T-helper 22 cell (primary cell): ENCODE measurements around the gene FYCO1.
A peak's percentile ranks its signal among the peaks of the same experiment; 100 is the strongest.

Experiments
- DNase-seq: peaks from one replicate; pipeline ENCODE4 v3.0.0-alpha.2; 2020; ENCODE audit warnings: low read depth

The FYCO1 gene

DNA sequence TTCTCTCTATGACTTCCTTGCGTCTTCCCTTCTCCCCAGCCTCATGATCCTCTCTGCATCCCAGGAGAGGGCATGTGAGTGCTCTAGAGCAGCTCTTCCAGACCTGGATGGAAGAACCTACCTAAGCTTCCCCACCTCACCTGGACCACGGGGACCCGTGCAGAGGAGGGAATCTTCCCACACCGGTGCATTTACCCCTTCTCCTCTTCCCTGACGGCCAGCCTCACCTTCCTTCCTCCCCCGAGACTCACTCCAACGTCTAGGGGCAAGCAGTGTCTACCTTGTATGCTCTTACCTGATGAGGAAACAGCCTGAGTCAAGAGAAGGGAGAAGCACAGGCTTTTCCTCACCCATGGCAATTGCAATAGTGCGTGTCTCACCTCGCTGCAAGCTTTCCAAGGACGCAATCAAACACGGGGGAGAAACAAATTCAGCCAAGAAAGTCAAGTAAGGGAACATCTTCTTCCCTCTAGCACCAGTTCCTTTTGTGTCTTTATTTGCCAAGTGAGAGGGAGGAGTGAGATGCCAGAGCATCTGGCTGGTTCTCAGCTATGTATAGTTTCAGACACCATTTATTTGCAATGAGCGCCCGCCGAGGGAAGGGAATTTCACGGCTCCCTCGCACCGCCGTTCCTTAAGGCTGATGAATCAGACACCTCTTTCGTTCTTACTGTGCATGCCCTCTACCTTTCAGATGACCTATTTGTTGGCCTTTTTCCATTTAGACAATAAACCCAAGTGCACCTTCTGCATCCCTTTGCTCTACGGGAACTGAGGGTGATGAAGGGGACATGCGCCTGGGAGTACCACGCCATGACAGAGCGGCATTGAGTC, 111.0 kb downstream of the FYCO1 start:
- no peak for DNase-seq

DNA sequence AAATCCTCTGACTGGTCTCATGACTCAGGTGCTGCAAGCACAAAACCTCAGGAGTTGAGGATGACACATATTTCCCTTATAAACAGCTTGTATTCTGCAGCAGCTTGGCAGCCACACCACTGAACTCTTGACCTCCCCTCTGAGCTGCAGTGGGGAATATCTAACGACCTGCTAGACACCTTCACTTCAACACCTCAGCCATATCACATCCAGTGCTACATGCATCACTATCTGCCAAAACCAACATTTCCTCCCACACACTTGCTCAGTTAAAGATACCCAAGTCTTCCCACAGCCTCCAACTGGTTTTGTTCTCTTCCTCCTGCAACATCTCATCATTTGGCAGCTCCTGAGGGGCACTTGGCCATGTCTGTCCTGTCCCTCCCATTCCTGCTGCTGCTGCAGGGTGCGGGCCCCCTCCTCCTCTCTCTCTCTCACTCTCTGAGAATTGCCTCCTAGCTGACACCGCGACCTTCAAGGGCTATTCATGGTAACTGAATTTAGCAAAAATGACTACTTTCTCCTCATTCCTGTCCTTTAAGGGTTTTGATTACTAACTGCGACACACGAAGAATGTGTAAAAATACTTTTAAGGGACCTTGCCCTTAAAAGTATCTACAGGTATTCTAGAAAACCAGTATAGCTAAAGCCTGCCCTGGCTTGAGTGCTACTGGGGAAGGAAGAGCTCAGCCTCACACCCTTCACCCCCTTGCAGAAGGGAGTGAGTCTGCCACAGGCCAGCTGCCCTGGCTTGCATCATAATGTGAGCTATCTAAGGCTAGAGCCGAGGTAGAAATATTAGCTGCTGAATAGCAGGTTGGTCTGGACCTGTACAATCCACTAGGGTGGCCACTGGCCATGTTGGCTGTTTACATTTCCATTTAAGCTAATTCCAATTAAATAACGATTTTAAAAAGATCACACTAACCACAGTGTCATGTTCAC, 114.3 kb downstream of the FYCO1 start:
- peak; percentile 11 for DNase-seq

DNA sequence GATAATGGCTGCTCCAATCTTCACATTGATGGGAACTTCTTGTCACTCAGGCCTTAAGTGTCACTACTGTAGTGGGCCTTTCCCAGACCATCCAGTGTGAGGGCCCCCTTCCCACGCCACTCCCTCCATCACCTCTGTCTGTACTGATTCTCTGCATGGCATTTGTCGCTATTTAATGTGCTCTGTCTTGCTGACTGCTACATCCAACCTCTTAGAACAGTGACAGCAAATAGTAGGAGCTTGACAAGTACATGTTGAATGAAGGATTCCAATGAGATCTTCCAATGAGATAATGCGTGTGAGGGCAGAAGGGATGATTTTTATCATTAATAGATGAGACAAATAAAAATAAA, 114.9 kb downstream of the FYCO1 start:
- DNase-seq = no peak

DNA sequence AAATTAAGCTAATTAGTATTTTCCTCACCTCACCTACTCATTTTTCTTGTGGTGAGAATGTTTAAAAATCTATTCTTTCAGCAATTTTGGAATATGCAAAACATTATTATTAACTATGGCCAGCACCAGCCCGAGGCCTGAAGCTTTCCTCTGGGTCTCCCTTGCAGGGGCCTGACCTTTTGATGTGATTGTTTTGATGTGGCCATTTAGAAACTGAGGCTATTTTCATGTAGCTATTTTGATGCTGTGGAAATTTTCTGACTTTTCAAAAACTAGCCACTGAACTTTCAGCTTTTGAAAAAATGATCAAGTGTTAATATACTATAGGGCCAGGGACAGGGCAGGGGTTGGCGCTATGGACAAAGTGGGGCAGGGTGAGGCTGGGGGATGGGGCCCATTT, 117.5 kb downstream of the FYCO1 start:
- no peak for DNase-seq

DNA sequence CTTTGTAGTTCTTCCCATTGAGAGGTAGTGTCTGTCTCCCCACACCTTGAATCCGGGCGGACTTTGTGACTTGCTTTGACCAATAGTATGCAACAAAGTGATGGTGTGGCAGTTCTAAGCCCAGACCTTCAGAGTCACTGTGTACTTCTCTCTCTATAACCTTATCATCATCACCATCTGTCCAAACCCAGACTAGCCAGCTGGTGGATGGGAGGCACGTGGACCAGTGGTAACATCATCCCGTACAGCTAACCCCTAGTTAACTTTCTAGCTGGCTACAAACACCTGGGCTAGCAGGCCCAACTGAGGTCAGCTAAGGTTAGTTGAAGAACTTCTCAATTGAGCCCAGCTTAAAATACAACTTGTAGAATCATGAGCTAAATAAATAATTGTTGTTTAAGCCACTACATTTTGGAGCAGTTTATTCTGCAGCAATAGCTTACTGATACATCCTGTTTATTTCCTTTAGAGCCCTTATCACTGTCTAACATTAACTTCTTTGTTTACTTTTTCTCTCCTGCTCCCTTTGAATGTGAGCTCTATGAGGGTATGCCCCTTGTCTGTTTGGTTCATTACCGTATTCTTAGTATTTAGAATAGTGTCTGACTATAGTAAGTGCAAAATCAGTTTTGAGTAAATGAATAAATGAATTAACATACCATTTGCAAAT, 120.8 kb downstream of the FYCO1 start:
- no peak for DNase-seq

DNA sequence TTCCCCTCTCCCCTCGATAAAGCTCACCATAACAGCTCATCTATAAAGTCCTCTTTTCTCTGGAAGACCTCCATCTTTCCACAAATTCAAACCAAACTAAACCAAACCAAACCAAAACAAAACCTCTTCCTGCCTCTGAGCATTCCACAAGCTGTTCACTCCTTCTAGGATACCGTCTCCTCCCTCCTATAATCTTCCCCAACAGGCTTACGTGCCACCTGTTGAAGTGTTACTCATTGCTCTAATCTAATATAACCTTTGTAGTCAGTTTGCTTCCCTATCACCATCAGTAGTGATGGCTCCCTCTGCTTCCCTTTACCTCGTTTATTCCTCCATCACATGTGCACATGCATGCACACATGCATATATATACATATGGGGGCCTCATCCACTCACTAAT, 122.0 kb downstream of the FYCO1 start:
- DNase-seq = no peak

DNA sequence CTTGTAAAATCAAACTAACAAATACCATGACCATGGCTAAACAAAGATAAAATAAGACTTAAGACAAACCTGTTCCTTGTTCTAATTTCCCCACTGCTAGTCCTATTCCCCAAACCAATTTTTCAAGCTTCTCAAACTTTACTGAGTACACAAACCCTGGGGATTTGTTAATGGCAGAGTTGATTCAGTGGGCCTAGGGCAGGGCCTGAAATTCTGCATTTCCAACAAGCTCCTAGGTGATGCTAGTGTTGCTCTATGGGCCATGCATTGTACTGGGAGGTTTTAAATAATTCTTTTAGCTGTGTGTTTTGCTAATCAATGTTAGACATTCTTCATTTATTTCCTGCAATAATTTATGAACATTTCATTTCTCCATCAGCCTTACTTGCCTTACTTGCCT, 122.6 kb downstream of the FYCO1 start:
- no peak for DNase-seq

DNA sequence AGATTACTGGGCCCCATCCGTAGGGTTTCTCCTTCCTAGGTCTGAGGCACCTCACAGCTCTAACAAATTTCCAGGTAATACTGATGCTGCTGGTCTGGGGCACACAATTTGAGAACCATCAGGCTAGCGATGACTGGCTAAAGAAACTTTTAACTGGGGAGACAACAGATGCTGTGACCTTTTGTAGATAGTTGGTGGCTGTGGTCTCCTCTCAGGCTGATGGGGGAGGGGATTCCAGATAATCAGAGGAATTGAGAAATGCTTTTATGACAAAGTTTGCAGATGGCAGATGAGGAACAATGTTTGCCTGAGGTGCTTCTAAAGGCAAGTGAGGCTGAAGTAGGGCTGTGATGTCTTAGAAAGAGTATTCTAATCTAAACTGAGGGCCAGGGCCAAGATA, 123.1 kb downstream of the FYCO1 start:
- no peak for DNase-seq

DNA sequence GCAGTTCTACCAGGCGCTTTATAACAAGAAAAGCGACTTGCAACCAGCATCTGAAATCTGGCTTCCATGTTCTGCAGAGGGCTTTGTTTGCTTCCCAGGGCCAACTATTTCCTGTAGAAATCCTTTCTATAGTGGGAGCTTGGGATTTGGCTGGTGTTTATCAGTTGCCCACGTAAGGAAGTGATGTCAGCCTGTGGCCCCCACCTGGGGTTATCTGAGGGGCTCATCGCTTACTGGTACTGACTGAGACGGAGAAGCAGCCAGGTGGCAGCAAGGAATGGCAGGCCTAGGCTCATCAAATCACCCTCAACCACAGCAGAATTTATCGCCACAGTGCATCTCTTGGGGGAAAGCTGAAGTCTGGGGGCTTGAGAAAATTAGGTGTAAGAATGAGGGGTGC, 123.8 kb downstream of the FYCO1 start:
- no peak for DNase-seq

DNA sequence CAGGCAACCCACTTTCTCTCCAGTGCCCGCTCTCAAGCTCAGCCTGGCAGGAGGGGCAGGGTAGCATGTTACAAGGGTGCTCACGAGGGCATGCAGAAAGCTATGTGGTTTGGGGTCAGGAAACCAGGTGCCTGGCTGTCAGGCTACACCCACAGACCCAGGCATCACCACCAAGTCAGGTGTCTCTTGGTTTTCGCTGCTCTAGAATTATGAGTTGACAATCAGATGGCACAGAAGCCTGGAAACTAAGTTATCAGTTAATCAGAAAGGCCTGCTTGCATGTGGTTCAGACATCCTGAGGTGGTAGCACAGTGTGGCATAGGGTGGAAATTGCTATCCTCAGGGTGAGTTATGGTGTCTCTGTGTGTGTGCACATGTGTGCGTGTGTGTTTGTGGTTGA, 125.5 kb downstream of the FYCO1 start:
- DNase-seq = peak; percentile 75

DNA sequence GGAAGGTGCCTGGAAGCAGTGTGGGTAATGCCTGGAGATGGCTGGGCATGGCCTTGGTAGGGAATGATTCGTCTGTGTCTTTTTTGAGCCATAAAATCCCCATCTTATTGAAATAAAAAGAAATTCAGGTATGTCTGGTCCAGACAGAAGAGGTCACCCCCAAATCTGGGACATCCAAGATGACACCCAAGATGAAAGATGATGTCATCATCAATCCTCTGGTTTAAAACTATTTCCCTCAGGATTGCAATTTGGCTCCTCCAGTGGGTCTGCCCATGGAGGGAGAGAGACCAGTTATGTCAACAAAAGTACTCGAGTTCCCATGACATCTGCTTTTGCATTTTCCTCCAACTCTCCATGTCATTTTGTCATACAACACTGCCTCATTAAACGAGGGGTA, 126.0 kb downstream of the FYCO1 start:
- no peak for DNase-seq

DNA sequence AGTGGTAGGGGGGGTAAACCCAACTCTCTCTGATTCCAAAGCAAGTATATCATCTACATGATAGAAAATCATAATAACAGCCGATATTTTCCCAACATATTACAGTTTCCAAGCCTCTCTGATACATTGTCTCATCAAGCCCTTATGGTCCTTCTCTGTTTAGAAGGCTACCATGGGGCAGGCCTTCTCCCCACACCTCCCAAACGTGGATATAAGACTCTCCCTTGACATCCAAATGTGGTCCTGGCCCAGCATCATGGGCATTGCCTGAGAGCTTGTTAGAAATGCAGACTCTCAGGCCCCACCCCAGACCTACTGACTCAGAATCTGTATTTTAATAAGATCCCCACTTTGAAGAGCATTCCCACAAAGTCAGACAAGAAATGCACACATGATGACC, 127.0 kb downstream of the FYCO1 start:
- no peak for DNase-seq

DNA sequence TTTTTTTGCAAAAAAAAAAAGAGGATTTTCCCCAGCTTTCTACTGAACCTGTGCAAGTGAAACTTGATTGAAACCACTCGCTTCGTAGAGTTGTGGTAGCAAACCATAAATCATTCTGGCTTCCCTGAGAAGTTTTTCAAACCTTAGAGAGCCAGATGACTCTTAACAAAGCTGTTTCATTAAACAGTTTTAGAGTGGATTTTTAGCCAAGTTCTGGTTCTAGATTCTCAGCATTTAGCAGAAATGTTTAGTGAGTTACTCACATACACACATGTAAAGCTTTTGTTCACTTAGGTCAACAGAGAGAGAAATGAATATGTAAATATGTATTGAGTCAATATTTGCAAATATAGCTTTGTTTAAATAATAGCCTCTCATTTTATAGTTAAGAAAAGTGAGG, 127.4 kb downstream of the FYCO1 start:
- no peak for DNase-seq
